ACHN (cell line): ENCODE data around the gene GPR3.
"Not testable (repeated sequence)": the region's sequence is repeated elsewhere in the genome, so short reads cannot be mapped to it uniquely, and the experiment has no call there.

Experiments
- DNase-seq: peaks from one replicate; pipeline ENCODE4 v3.0.0-alpha.2; 2015
- in situ Hi-C: cut with HindIII; loops from 2 replicates; pipeline ENCODE4 v1.10.0; 2017; ENCODE audit warnings: low sequenced_read_pairs, low pct_ligation_motif_present, low pct_unique_long_range_greater_than_20kb

The GPR3 gene

GRCh38 chr1:27372808-27373690 lies 19.4 kb upstream of the GPR3 start:
- DNase-seq: peak; percentile 42
- in situ Hi-C loops: no loop called here

GRCh38 chr1:27374362-27375086 lies 17.9 kb upstream of the GPR3 start, which contains the start of gene FCN3:
TSS of gene FCN3 (minus strand) at chr1:27374824. CDS start at chr1:27374818, 6 bp downstream.
- in situ Hi-C loops: no loop called here
- DNase-seq: no peak

DNA sequence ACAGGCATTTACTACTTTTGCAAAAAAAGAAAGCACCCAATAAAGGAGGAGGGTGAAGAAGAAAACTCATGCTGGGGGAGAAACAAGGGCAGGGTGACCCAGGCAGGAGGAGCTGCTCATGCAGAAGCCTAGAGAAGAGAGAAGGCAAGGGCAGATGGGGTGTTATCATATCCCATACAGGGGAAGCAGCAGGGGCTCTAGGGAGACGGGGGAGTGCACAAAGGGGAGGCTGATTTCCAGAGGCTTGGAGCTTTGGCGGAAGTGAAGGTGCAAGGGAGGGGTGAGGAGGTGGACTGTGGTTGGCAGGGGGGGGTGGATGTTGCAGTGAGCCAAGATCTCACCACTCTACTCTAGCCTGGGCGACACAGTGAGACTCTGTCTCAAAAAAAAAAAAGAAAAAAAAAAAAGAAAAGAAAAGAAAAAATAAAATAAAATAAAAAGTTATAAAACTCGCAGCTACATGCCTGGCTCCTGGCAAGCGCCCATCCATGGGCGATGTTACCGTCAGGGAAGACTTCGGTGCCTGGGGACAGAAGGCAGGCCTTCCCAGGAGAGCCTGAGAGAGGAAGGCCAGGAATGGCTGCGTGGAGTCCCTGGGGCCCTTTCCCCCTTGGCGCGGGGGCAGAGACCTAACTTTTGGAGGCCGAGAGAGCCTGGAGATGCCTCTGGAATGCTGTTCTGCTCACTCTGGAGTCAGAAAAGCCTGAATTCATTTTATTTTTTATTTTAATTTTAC lies 14.5 kb upstream of the GPR3 start:
- in situ Hi-C loops: no loop called here
- DNase-seq: no peak

DNA sequence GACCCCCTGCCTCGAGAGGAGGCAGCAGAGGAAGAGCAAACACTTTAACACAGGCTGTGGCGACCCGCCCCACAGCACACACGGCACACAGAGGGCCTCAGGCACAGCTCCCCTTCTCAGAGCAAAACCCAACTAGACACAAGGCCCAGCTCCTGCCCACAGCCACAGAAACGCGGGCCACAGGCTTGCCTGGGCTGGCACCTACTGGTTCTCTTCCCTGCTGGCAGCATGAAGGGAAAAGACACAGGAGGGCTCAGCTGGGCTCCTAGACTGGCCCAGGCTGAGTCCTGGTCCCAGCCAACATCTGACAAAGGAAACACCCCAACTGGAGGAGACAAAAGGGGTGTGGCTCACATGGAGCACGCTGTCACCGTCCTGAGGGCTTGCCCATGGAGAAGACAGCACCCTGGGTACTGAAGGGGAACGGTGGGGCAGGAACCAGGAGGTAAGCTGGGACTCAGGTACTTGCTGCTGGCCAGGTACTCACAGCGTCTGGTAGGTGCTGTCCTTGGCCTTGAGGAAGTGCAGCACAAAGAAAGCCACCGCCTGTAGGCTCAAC lies 12.8 kb upstream of the GPR3 start:
- DNase-seq: no peak
- in situ Hi-C loops: no loop called here

GRCh38 chr1:27380224-27380623 lies 12.2 kb upstream of the GPR3 start:
- no peak for DNase-seq
- in situ Hi-C loops: no loop called here

DNA sequence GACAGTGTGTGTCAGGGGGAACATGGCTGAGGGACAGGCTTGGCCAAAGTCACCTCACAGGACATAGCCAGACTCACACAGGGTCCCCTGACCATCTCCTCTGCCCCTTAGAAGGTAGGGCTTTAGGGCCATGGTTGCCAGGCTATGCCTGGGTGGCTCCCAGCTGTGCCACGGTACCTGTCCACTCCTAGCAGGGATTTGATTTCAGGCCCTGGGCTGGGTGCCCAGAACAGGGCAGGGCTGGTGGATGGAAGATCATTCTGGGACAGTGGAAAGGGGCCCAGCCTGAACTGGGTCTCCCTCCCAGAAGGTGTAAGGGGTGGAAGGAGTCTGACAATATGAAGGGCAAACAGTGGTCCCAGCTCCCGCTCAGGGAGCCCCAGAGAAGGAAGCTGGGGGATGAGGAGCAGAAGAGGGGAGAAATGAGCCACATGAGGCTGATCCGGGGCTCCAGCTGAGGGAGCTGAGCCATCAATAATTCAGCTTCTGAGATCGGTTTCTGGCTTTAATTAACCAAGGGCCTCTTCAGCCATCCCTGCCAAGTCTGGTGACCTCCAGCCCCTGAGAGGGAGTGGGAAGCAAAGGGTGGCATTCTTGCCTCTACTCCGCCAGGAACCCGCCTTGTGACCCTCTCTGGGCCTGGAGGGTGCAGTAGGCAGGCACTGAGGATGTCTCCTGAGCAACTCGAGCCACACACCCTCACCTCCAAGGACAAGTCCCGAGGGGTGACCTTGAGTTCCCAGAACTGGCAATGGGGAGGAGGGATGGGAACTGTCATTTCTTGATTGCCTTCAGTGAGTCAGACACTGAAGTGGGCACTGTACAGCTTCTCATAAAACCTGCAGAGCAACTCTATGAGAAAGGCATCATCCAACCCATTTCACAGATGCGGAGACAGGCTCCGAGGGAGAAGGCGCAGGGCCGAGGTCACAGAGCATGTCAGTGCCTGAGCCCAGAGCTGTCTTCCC lies 11.4 kb upstream of the GPR3 start:
- in situ Hi-C loops: no loop called here
- DNase-seq: no peak

DNA sequence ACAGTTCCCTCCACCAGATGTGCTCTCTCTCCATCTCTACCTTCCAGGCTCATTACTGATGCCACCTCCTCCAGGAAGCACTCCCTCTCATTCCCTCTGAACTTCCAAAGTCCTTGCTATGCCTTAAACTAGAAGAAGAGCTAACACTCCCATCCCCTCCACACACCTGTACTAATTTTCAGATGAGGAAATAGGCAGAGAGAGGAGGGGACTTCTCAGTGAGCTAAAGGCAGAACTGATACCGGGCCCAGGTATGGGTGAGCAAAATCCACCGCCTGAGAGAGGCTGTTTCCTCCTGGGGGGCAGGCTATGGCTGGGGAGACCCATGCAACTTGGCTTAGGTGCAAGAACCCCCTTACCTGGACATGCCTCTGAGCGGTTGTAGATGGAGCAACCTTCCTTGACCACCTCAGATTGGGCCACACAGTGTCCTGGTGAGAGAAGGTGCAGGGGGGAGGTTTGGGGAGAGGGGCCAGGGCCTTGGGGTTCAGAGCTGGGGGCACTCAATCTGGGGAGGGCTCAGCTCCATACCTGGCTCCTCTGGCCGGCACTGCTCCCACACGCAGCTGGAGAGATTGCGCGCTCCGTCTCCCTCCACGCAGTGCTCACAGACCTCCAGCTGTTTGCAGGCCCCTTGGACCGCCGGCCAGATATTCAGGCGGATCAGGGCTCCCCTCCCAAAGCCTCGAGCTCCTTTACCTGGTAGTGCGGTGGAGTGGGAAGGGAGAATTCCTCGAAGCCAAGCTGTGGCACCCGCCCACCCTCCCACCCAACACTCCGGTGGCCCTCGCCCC lies 10.3 kb upstream of the GPR3 start:
- in situ Hi-C loops: no loop called here
- DNase-seq: no peak

- no peak for DNase-seq
- in situ Hi-C loops: no loop called here
Observed at GRCh38 chr1:27383039-27383605, 9.3 kb upstream of the GPR3 start, which contains the start of gene CD164L2. TSS of gene CD164L2 (minus strand) at chr1:27383333. CDS start at chr1:27383239, 94 bp downstream.

GRCh38 chr1:27383661-27384060 lies 8.8 kb upstream of the GPR3 start:
- in situ Hi-C loops: no loop called here
- DNase-seq: no peak

GRCh38 chr1:27384797-27385196 lies 7.6 kb upstream of the GPR3 start:
- DNase-seq, in situ Hi-C loops: not testable (repeated sequence)

DNA sequence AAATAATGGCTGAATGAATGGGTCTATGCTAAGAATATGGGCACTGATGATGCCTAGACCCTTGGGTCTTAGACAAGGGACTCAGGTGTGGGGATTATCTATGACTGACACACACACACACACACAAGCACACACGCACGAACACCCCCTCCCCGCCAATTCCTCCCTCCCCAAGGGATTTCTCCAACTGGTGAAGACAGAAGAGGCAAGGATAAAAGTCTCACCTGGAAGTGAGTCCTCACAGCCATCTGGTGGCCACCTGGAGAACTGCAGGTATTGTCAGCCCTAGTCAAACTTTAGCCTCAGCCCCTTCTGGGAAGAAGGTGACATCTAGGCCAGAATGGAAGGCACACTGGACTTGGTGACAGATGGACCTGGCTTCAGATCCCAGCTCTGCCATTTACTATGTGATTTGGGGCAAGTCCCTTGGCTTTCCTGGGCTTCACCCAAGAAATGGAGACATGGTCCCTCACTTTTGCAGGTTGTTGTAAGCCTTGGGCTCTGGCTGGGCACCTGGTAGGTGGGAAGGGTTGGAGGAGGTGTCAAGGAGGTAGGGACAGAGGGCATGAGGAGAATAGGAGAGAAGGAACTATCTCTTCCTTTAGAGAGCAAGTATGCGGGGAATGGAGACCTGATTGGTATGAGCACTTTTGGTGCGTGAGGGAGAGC lies 4.0 kb upstream of the GPR3 start:
- peak; percentile 49 for DNase-seq
- in situ Hi-C loops: no loop called here

- in situ Hi-C loops: no loop called here
- peak; percentile 27 for DNase-seq
Observed at GRCh38 chr1:27391511-27392095, 819 bp upstream of the GPR3 start.

GRCh38 chr1:27392778-27393635 lies 585 bp downstream of the GPR3 start:
- in situ Hi-C loops: no loop called here
- peak; percentile 28 for DNase-seq

DNA sequence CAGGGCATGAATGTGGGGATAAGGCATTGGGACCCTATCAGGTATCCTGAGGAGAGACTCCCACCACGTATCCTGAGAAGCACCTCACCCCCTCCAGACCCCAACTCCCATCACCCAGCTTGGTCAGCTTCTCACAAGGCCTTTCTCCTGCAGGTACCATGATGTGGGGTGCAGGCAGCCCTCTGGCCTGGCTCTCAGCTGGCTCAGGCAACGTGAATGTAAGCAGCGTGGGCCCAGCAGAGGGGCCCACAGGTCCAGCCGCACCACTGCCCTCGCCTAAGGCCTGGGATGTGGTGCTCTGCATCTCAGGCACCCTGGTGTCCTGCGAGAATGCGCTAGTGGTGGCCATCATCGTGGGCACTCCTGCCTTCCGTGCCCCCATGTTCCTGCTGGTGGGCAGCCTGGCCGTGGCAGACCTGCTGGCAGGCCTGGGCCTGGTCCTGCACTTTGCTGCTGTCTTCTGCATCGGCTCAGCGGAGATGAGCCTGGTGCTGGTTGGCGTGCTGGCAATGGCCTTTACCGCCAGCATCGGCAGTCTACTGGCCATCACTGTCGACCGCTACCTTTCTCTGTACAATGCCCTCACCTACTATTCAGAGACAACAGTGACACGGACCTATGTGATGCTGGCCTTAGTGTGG lies 1.3 kb downstream of the GPR3 start:
- in situ Hi-C loops: no loop called here
- no peak for DNase-seq

DNA sequence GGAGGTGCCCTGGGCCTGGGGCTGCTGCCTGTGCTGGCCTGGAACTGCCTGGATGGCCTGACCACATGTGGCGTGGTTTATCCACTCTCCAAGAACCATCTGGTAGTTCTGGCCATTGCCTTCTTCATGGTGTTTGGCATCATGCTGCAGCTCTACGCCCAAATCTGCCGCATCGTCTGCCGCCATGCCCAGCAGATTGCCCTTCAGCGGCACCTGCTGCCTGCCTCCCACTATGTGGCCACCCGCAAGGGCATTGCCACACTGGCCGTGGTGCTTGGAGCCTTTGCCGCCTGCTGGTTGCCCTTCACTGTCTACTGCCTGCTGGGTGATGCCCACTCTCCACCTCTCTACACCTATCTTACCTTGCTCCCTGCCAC lies 1.8 kb downstream of the GPR3 start:
- in situ Hi-C loops: no loop called here
- no peak for DNase-seq
